Keratinocyte (primary cell): ENCODE data around the gene PARVA. TPM values are rescaled to one million over a fixed set of nuclear protein-coding genes. Genes with fewer than 3 reads are reported as not detected.

Source experiments
- DNase-seq: peaks from one replicate; pipeline ENCODE4 v3.0.0-alpha.2; 2011; ENCODE audit warnings: low read depth, missing footprints, low spot score
- FAIRE-seq: peaks from 2 replicates; lab custom pipeline; 2011; peaks lifted over from hg19 to GRCh38; lab: Jason Lieb, UNC
- H2AFZ ChIP-seq: 2 replicates; pipeline ENCODE4 v1.6.0; 2012; ENCODE audit warnings: low read length, control low read depth, inconsistent platforms; ENCODE audit not compliant: control insufficient read depth
- H3K27ac ChIP-seq: 2 replicates; pipeline ENCODE4 v1.5.1; 2011; ENCODE audit warnings: low read length; ENCODE audit not compliant: control insufficient read depth, insufficient read depth
- H3K27me3 ChIP-seq: 3 replicates; pipeline ENCODE4 v1.6.0; 2011; ENCODE audit warnings: low read length; ENCODE audit not compliant: control insufficient read depth, insufficient read depth; ENCODE audit errors: extremely low read depth
- H3K36me3 ChIP-seq, 2 experiments: 2 replicates in 1 of 2; 3 replicates in 1 of 2; pipeline ENCODE4 v1.5.1; 2011; ENCODE audit warnings: low read length in 2 of 2, mild to moderate bottlenecking in 1 of 2; ENCODE audit not compliant: control insufficient read depth in 2 of 2, insufficient read depth in 2 of 2; ENCODE audit errors: extremely low read depth in 1 of 2
- H3K4me1 ChIP-seq: 3 replicates; pipeline ENCODE4 v1.5.1; 2011; ENCODE audit warnings: low read length; ENCODE audit not compliant: control insufficient read depth, insufficient read depth; ENCODE audit errors: extremely low read depth
- H3K4me2 ChIP-seq: 3 replicates; pipeline ENCODE4 v1.6.0; 2011; ENCODE audit warnings: low read depth, low read length; ENCODE audit not compliant: control insufficient read depth, insufficient read depth; ENCODE audit errors: extremely low read depth
- H3K4me3 ChIP-seq, 3 experiments: fragments of 200-600 bp in 1 of 3; sonication (generic) in 1 of 3; 2 replicates in 2 of 3; 3 replicates in 1 of 3; pipeline ENCODE4 v1.5.1; 2011 to 2016; ENCODE audit warnings: low read length in 3 of 3, mild to moderate bottlenecking in 3 of 3, control low read depth in 2 of 3, inconsistent platforms in 1 of 3, low read depth in 1 of 3, mixed read lengths in 1 of 3, mixed run types in 1 of 3, moderate library complexity in 1 of 3; ENCODE audit not compliant: control insufficient read depth in 2 of 3, insufficient read depth in 2 of 3; ENCODE audit errors: extremely low read depth in 1 of 3
- H3K79me2 ChIP-seq: 2 replicates; pipeline ENCODE4 v1.6.0; 2012; ENCODE audit warnings: low read length; ENCODE audit not compliant: control insufficient read depth, insufficient read depth
- H3K9ac ChIP-seq: 3 replicates; pipeline ENCODE4 v1.6.0; 2011; ENCODE audit warnings: low read length; ENCODE audit not compliant: control insufficient read depth, insufficient read depth; ENCODE audit errors: extremely low read depth
- H3K9me1 ChIP-seq: 3 replicates; pipeline ENCODE4 v1.6.0; 2011; ENCODE audit warnings: low read length; ENCODE audit not compliant: control insufficient read depth, insufficient read depth; ENCODE audit errors: extremely low read depth
- H3K9me3 ChIP-seq: 2 replicates; pipeline ENCODE4 v1.5.1; 2012; ENCODE audit warnings: low read depth, low read length; ENCODE audit not compliant: control insufficient read depth
- H4K20me1 ChIP-seq: 3 replicates; pipeline ENCODE4 v1.6.0; 2011; ENCODE audit warnings: low read length; ENCODE audit not compliant: control insufficient read depth, insufficient read depth; ENCODE audit errors: extremely low read depth
- CTCF ChIP-seq, 3 experiments: IDR thresholded peaks in 1 of 3; conservative IDR thresholded peaks in 1 of 3; optimal IDR thresholded peaks in 1 of 3; 2 replicates in 2 of 3; 3 replicates in 1 of 3; pipeline versions ENCODE3 to v1.5.1; 2011; ENCODE audit warnings: low read length in 3 of 3, mild to moderate bottlenecking in 3 of 3, moderate library complexity in 2 of 3, control low read depth in 1 of 3, inconsistent platforms in 1 of 3; ENCODE audit not compliant: insufficient read depth in 2 of 3; ENCODE audit errors: extremely low read depth in 1 of 3
- EZH2 ChIP-seq: IDR thresholded peaks from one replicate; pipeline ENCODE4 v1.6.1; 2012; ENCODE audit warnings: inconsistent platforms, mild to moderate bottlenecking, low read length, moderate library complexity
- dilution Hi-C: fragments of 300-500 bp; cut with MboI; formaldehyde crosslinking; loops from one replicate; pipeline ENCODE4 v1.7.0; 2020; ENCODE audit warnings: low sequenced_read_pairs; ENCODE audit not compliant: extremely low pct_ligation_motif_present
- polyA plus RNA-seq, 5 experiments: library from polyadenylated mRNA; depleted of rRNA in 3 of 5; stranded (reverse) in 3 of 5; stranded (forward) in 1 of 5; unstranded in 1 of 5; fragments of >200 nt; gene quantifications; 1 replicate in 1 of 5; 2 replicates in 3 of 5; 3 replicates in 1 of 5; pipeline versions ENCODE4 v1.2.1 to v1.2.3, GENCODE V29; 2011 to 2012; ENCODE audit warnings: missing spikeins in 2 of 5, low read depth in 1 of 5, low replicate concordance in 1 of 5

Gene PARVA
- polyA plus RNA-seq, 1 donor (not counting 4 experiments of a cell fraction or from before 2014, with no cell fraction given), result 28.9 TPM

GRCh38 chr11:12531020-12531419, 153.6 kb downstream of the PARVA start:
- Histone ChIP-seq H3K79me2 (no peaks in the 10 kb centered on the region), H3K4me1 (peaks cover 14% of the 10 kb centered on the region), H3K9ac (no peak overlapping the region), H3K36me3 (peaks cover 5 to 11% of the 10 kb centered on the region in 2 experiments), H3K9me1 (peaks cover 4% of the 10 kb centered on the region), H2AFZ (no peak overlapping the region), H3K4me2 (no peak overlapping the region), H3K9me3 (no peaks in the 10 kb centered on the region), H3K4me3 (no peak overlapping the region), H3K27me3 (no peaks in the 10 kb centered on the region), H3K27ac (no peak overlapping the region), H4K20me1 (no peaks in the 10 kb centered on the region)
- FAIRE-seq (no peak), DNase-seq (no peak)
- dilution Hi-C loops, result no loop called here
- TF ChIP-seq EZH2 (no peak), CTCF (optimal IDR thresholded peaks at IDR 0.05 in 1 of 3, IDR thresholded peaks at IDR 0.05 in 1 of 3, conservative IDR thresholded peaks at IDR 0.05 in 1 of 3; ENCODE audit: extremely low read depth in 1 of 3, insufficient read depth in 2 of 3, low read length in 3 of 3) (no peak)

GRCh38 chr11:12531681-12532080, 154.3 kb downstream of the PARVA start:
- Histone ChIP-seq H3K36me3 (peaks cover 5 to 11% of the 10 kb centered on the region in 2 experiments), H3K9me3 (no peaks in the 10 kb centered on the region), H3K9ac (no peak overlapping the region), H3K4me3 (no peak overlapping the region), H3K9me1 (peaks cover 4% of the 10 kb centered on the region), H3K4me1 (peaks cover 14% of the 10 kb centered on the region), H3K79me2 (no peaks in the 10 kb centered on the region), H3K27ac (peak overlapping the region; percentile 15), H3K4me2 (peak overlapping the region; percentile 6), H4K20me1 (no peaks in the 10 kb centered on the region), H3K27me3 (no peaks in the 10 kb centered on the region), H2AFZ (no peak overlapping the region)
- peak; percentile 36 for DNase-seq
- peak; percentile 86 for FAIRE-seq
- TF ChIP-seq CTCF (optimal IDR thresholded peaks at IDR 0.05 in 1 of 3, IDR thresholded peaks at IDR 0.05 in 1 of 3, conservative IDR thresholded peaks at IDR 0.05 in 1 of 3; ENCODE audit: extremely low read depth in 1 of 3, insufficient read depth in 2 of 3, low read length in 3 of 3) (no peak), EZH2 (no peak)
- dilution Hi-C loops, result no loop called here
